GM18508 (cell line): ENCODE data around the gene IGF2BP2.
"Not testable (repeated sequence)": the region's sequence is repeated elsewhere in the genome, so short reads cannot be mapped to it uniquely, and the experiment has no call there.

Experiments used
- ATAC-seq: cut with Tn5 transposase; IDR thresholded peaks from one replicate; pipeline ENCODE4 v1.9.1; 2021; ENCODE audit warnings: moderate number of reproducible peaks; ENCODE audit not compliant: insufficient read depth, unreplicated experiment

Gene IGF2BP2

DNA sequence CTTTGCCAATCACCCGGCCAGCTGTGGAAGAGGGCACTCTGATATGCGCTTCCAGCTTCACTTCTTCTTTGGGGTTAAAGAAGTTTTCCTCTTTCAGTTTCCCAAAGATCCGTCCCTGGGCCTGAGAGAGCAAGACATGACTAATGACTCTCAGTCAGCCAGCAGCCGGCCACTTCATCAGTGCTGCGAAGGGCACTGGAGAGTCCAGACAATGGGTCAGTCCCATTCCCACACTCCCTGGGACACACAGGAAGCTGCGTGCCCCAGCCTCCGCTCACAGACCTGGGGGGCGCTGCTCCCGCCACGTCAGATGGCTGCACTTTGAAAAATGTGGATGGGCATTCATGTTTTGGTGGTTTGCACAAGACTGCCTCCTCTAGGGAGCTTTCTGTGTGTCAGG, 175.4 kb downstream of the IGF2BP2 start:
- ATAC-seq = no peak

- no peak for ATAC-seq
Measured at GRCh38 chr3:185648396-185648795, 176.4 kb downstream of the IGF2BP2 start.

- ATAC-seq = no peak
Measured at GRCh38 chr3:185647880-185648210, 177.0 kb downstream of the IGF2BP2 start.

- ATAC-seq = no peak
Measured at GRCh38 chr3:185647134-185647879, 177.5 kb downstream of the IGF2BP2 start.

DNA sequence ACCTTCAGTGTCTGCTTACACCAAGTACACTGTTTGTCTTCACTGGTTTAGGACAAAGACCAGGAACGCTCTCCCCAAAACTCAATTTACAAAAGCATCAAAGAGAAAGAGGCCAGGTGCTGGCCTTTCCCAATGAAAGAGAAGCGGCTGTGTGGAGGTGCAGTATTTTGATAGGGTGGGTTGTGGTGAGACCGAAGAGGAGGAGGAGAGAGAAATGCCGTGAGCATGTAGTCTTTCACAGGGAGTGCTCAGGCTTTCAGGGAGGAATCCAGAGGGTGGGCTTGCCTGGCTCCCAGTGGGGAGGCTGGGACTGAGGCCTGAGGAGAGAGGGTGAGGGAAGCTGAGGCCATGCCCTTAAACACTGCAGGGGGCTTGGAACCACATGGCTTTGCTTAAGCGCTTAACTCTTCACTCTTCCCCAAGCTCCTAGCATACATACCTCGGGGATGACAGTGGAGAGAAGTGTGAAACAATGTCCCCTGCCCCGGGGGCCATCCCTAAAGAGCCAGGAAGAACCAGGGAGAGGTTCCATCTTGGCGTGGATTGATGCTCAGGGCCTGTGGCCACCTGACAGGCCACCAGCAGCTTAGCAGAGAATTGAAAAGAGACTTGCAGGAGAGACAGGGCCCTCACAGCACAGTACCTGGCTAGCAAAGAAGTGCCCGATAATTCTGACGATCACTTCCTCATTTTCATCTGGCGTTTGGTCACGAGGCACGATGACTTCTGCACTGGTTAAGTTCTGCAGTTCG, 178.3 kb downstream of the IGF2BP2 start:
- ATAC-seq = no peak

DNA sequence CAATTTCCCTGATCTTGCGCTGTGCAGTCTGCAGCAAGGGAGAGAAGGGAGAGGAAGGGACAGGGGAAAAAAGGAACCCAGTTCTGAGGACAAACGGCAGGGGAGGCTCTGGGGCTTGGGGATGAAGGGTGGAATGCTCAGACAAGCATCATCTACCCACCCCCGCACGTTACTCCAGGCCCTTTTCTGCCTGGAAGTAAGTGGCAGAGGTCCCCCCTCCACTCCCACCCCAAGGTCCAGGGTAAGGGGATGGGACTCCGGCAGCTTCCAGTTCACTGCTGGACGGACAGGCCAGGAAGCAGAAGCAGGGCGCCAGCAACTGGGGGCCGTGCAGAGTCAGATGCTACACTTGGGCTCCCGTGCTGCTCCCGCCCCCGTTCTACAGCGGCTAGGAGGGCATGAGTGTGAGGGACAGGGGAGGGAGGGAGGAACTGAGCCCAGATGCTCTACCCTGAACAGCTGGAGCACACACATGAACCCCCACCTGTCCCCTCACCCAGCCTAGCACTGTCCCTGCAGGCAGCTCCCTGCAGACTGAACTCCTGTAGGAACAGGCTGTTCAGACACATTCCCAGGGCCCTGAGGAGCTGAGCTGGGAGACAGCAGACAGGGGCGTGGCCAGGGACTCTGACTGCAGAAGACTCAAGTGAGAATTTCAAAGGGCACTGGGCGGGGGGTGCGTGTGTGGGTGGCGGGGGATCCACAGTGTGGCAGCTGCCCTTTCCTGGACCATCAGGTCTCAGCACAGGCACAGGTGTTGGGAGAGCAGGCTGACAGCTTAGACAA, 179.1 kb downstream of the IGF2BP2 start:
- no peak for ATAC-seq

DNA sequence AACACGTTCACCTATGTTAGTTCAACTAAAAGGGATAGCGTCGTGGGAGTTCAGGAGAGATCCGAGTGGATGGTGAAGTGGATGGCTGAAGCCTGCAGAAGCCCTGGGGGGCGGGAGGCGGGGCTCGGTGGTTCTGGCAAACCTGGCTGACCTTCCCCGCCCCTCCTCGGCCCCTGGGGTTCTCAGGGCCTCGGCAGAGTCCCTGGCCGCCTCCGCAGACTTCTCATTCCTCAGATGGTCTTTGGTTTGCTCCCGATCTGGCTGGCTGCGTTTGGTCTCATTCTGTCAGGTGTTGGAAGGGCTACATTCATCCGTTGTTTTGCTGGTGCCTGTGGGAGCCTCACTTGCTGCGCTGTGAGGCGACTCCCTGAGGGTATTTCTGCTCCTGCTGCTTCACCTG, 179.7 kb downstream of the IGF2BP2 start:
- ATAC-seq = not testable (repeated sequence)

DNA sequence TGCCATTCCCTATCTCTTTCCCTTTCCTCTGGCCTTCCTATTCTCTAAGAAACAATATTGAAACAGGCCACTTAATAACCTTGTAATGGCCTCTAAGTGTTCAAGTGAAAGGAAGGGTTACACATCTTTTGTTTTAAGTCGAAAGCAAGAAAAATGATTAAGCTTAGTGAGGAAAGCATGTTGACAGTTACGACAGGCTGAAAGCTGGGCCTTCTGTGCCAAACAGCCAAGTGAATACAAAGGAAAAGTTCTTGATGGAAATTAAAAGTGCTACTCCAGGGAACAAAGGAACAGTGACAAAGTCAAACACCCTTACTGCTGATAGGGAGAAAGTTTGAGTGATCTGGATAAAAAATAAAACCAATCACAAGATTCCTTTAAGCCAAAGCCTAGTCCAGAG, 184.5 kb downstream of the IGF2BP2 start:
- ATAC-seq = no peak

- no peak for ATAC-seq
Measured at GRCh38 chr3:185639632-185640206, 185.1 kb downstream of the IGF2BP2 start.

DNA sequence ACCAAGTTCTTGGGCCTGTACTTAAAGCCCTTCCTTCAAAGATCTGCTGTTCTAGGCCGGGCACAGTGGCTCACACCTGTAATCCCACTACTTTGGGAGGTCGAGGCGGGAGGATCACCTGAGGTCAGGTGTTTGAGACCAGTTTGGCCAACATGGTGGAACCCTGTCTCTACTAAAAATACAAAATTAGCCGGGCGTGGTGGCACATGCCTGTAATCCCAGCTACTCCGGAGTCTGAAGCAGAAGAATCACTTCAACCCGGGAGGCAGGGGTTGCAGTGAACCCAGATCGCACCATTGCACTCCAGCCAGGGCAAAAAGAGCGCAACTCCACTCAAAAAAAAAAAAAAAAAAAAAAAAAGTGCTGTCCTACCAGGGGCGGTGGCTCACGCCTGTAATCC, 186.2 kb downstream of the IGF2BP2 start:
- not testable (repeated sequence) for ATAC-seq

- no peak for ATAC-seq
Measured at GRCh38 chr3:185637388-185637787, 187.5 kb downstream of the IGF2BP2 start.

- no peak for ATAC-seq
Measured at GRCh38 chr3:185632996-185633395, 191.8 kb downstream of the IGF2BP2 start.

- ATAC-seq = no peak
Measured at GRCh38 chr3:185631508-185632206, 193.2 kb downstream of the IGF2BP2 start.

DNA sequence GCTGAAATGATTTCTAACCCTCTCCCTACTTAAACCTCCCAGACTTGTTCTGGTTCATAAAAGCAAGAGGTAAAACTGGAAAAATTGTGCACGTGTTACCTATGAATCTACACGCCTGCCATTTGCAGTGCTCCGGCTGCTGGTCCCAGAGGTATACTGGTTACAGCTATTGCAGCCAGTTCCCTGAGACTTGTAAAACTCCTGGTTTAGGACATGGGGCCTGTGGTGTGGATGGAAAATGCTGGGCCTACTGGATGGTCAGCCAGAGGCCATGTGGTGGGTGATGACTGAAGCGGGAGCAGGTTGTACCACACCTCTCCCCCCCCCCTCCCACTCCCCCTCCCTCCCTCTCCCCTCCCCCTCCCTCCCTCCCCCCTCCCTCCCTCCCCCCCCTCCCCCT, 193.7 kb downstream of the IGF2BP2 start:
- ATAC-seq = no peak

DNA sequence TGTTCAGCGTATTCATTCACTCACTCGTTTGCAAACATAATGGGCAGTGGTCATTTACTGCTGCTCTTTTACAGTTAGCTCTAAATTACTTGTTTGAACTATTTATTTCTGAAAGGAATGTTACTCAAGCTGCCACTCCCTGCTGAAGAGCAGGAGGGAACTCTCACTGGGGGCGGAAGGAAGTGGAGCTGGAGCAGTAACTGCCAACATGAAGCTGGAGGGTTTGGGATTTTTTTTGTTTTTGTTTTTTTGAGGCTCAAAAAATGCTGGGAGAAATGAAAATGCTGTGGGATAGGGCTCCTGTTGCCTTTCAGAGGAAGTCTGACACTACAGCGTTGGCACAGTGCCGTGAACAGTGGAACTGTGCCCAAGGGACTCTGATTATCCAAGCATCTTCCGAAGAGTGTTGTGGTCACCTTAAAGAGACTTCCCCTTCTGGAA, 194.6 kb downstream of the IGF2BP2 start:
- no peak for ATAC-seq

DNA sequence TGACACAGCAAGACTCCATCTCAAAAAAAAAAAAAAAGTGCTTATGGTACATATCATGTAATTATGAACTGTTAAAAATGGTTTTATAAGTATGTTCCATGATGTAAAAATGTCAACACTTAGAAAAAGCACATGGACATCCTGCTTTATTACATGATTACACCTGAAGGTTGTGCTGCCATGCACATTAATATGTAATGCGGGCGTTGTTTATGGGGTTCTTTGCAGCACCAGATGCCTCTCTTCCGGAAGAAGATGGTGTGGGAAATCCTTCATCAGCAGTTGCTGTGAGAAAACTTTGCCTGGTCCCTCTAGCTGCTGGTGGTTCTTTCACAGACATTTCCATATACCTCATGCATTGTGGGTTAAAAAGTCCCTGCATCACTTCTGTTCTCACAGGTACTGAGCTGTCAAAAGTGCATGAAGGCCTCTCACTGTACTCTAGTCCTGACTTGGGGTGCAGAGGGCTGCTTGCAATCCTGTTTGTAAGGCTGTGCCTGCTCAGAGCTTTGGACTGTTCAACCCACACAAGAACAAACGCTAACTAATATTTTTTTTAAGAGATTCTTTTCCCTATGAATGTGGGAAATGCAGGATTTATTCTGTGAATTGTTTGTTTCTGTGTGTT, 195.2 kb downstream of the IGF2BP2 start:
- no peak for ATAC-seq

GRCh38 chr3:185625784-185626183, 199.1 kb downstream of the IGF2BP2 start:
- no peak for ATAC-seq

DNA sequence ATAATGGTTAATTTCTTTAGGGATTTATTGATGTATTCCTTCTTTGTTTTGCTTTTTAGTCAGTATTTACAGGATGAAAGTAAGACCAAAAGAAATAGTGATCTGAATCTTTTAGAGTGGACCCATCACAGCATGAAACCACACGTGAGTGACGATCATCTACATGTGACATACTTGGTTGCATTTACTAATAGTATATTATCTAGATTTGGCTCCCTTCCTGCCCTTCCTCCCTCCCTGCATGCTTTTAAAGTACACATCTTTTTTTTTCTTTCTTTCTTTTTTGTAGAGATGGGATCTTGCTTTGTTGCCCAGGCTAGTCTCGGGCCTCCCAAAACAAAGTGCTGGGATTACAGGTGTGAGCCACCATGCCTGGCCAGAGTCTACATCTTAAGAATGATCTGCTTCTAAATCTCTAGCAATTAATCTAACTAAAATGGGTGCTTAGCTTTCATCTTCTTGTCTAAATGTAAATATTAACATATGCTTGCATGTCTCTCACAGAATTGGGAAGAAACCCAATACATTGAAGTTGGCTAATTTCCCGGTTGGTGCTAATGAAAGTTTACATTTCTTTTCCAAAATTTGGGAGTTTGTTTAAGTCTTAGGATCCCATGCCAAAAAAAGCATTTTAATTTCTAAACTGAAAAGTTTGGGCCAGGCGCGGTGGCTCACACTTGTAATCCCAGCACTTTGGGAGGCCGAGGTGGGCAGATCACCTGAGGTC, 200.7 kb downstream of the IGF2BP2 start:
- ATAC-seq = no peak

DNA sequence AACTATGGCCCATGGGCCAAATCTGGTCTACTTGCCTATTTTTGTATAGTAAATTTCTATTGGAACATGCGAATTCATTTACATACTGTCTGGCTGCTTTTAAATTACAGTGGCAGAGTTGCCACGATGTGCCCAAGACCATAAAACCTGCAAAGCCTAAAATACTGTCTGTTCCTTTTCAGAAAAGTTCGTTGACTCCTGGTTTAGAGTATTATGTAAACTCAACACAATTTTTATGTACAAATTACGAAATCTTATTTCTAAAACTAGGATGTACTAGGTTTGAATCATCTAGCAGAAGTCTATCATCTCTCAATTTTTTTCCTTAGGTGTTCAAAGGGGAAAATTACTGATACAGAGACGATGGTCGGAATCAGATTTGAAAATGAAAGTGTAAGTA, 211.8 kb downstream of the IGF2BP2 start:
- no peak for ATAC-seq
